MM.1S (cell line): ENCODE results near the gene BARHL1.

Source experiments
- DNase-seq: peaks from one replicate; pipeline ENCODE4 v3.0.0-alpha.2; 2015
- H2AFZ ChIP-seq: fragments of 300-600 bp; sonication (generic); 2 replicates; pipeline ENCODE4 v1.6.0; 2016; ENCODE audit warnings: antibody characterized with exemption, low read length
- H3F3A ChIP-seq: fragments of 300-600 bp; sonication (generic); 2 replicates; pipeline ENCODE4 v1.6.1; 2016; ENCODE audit warnings: mild to moderate bottlenecking, antibody characterized with exemption, low read length, moderate library complexity, mixed read lengths; ENCODE audit not compliant: insufficient read depth
- H3K27ac ChIP-seq: fragments of 300-600 bp; sonication (generic); 2 replicates; pipeline ENCODE4 v1.5.1; 2016; ENCODE audit warnings: mild to moderate bottlenecking, low read length
- H3K27me3 ChIP-seq: fragments of 300-600 bp; sonication (generic); replicated peaks from 2 replicates; pipeline ENCODE4 v1.6.0; 2016; ENCODE audit warnings: low read length; ENCODE audit not compliant: insufficient read depth
- H3K36me3 ChIP-seq: fragments of 300-600 bp; sonication (generic); replicated peaks from 2 replicates; pipeline ENCODE4 v1.6.1; 2016; ENCODE audit warnings: mild to moderate bottlenecking, low read length, mixed read lengths; ENCODE audit not compliant: insufficient read depth
- H3K4me1 ChIP-seq: fragments of 300-600 bp; sonication (generic); 2 replicates; pipeline ENCODE4 v1.6.1; 2016; ENCODE audit warnings: low read length, mixed read lengths
- H3K4me2 ChIP-seq: fragments of 300-600 bp; sonication (generic); 2 replicates; pipeline ENCODE4 v1.6.0; 2016; ENCODE audit warnings: low read depth, low read length
- H3K4me3 ChIP-seq: fragments of 300-600 bp; sonication (generic); 2 replicates; pipeline ENCODE4 v1.5.1; 2016; ENCODE audit warnings: low read length, mixed read lengths
- H3K79me2 ChIP-seq: fragments of 300-600 bp; sonication (generic); 2 replicates; pipeline ENCODE4 v1.6.1; 2016; ENCODE audit warnings: mixed run types, low read length, mixed read lengths
- H3K9ac ChIP-seq: fragments of 300-600 bp; sonication (generic); 2 replicates; pipeline ENCODE4 v1.6.1; 2016; ENCODE audit warnings: low read length, mixed read lengths
- H3K9me2 ChIP-seq: fragments of 300-600 bp; sonication (generic); replicated peaks from 2 replicates; pipeline ENCODE4 v1.6.1; 2016; ENCODE audit warnings: mild to moderate bottlenecking, low read length, mixed read lengths; ENCODE audit not compliant: insufficient read depth
- H3K9me3 ChIP-seq: fragments of 300-600 bp; sonication (generic); replicated peaks from 2 replicates; pipeline ENCODE4 v1.6.1; 2016; ENCODE audit warnings: mild to moderate bottlenecking, low read length, mixed read lengths; ENCODE audit not compliant: insufficient read depth
- H4K20me1 ChIP-seq: fragments of 300-600 bp; sonication (generic); 2 replicates; pipeline ENCODE4 v1.6.1; 2016; ENCODE audit warnings: mild to moderate bottlenecking, low read length, moderate library complexity, mixed read lengths; ENCODE audit not compliant: insufficient read depth
- EZH2 ChIP-seq: fragments of 300-600 bp; sonication (generic); optimal IDR thresholded peaks from 2 replicates; pipeline ENCODE3; 2017; ENCODE audit warnings: low read depth, mild to moderate bottlenecking, antibody characterized with exemption, low read length, mixed read lengths
- EZH2phosphoT487 ChIP-seq: fragments of 300-600 bp; sonication (generic); IDR thresholded peaks from 2 replicates; pipeline ENCODE4 v1.6.1; 2018; ENCODE audit warnings: antibody characterized with exemption, low read length
- TF ChIP-seq, protein P1 (sequence below): fragments of 300-600 bp; sonication (generic); IDR thresholded peaks from 2 replicates; pipeline ENCODE4 v1.5.1; 2016; ENCODE audit warnings: antibody characterized with exemption, low read length, mixed read lengths

BARHL1 gene

DNA sequence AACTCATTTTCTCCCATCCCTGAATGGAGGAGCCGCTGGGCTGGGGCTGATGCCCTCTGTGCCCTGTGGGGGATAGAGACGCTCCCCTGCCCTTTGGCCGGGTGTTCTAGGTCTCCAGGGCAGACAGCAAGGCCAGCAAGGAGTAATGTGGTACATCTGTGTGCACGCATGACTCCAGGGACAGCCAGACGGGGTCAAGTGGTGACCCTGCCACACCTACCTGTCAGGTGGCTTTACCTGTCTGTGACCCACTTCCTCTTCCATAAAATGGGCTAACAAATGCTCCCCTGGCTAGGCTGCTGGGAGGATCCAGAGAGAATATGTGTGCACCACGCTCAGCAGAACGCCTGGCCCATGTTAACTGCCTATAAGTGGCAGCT lies 35.4 kb upstream of the BARHL1 start:
- Histone ChIP-seq H3K27me3 (peaks cover 87% of the 10 kb centered on the region), H3F3A (no peaks in the 10 kb centered on the region), H2AFZ (no peak overlapping the region), H4K20me1 (no peaks in the 10 kb centered on the region), H3K36me3 (no peaks in the 10 kb centered on the region), H3K9me2 (no peaks in the 10 kb centered on the region), H3K4me3 (no peak overlapping the region), H3K4me1 (no peaks in the 10 kb centered on the region), H3K9me3 (no peaks in the 10 kb centered on the region), H3K9ac (no peak overlapping the region), H3K27ac (no peak overlapping the region), H3K4me2 (no peak overlapping the region), H3K79me2 (no peaks in the 10 kb centered on the region)
- no peak for DNase-seq
- TF ChIP-seq EZH2 (no peak), EZH2phosphoT487 (no peak)
- TF ChIP-seq, protein P1, sequence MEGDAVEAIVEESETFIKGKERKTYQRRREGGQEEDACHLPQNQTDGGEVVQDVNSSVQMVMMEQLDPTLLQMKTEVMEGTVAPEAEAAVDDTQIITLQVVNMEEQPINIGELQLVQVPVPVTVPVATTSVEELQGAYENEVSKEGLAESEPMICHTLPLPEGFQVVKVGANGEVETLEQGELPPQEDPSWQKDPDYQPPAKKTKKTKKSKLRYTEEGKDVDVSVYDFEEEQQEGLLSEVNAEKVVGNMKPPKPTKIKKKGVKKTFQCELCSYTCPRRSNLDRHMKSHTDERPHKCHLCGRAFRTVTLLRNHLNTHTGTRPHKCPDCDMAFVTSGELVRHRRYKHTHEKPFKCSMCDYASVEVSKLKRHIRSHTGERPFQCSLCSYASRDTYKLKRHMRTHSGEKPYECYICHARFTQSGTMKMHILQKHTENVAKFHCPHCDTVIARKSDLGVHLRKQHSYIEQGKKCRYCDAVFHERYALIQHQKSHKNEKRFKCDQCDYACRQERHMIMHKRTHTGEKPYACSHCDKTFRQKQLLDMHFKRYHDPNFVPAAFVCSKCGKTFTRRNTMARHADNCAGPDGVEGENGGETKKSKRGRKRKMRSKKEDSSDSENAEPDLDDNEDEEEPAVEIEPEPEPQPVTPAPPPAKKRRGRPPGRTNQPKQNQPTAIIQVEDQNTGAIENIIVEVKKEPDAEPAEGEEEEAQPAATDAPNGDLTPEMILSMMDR, result no peak

GRCh38 chr9:132547436-132547835 lies 35.0 kb upstream of the BARHL1 start:
- H3K27ac ChIP-seq, result no peak overlapping the region
- DNase-seq, result no peak
- no peaks in the 10 kb centered on the region for H3K79me2 ChIP-seq
- H3K4me2 ChIP-seq, result no peak overlapping the region
- H3K27me3 ChIP-seq, result peaks cover 85% of the 10 kb centered on the region
- no peaks in the 10 kb centered on the region for H3F3A ChIP-seq
- H2AFZ ChIP-seq, result no peak overlapping the region
- H3K9me2 ChIP-seq, result no peaks in the 10 kb centered on the region
- no peak overlapping the region for H3K4me3 ChIP-seq
- no peak for TF ChIP-seq EZH2phosphoT487
- TF ChIP-seq EZH2, result no peak
- TF ChIP-seq, protein P1, result no peak
- H3K4me1 ChIP-seq, result no peaks in the 10 kb centered on the region
- no peaks in the 10 kb centered on the region for H3K9me3 ChIP-seq
- no peak overlapping the region for H3K9ac ChIP-seq
- no peaks in the 10 kb centered on the region for H4K20me1 ChIP-seq
- H3K36me3 ChIP-seq, result no peaks in the 10 kb centered on the region

DNA sequence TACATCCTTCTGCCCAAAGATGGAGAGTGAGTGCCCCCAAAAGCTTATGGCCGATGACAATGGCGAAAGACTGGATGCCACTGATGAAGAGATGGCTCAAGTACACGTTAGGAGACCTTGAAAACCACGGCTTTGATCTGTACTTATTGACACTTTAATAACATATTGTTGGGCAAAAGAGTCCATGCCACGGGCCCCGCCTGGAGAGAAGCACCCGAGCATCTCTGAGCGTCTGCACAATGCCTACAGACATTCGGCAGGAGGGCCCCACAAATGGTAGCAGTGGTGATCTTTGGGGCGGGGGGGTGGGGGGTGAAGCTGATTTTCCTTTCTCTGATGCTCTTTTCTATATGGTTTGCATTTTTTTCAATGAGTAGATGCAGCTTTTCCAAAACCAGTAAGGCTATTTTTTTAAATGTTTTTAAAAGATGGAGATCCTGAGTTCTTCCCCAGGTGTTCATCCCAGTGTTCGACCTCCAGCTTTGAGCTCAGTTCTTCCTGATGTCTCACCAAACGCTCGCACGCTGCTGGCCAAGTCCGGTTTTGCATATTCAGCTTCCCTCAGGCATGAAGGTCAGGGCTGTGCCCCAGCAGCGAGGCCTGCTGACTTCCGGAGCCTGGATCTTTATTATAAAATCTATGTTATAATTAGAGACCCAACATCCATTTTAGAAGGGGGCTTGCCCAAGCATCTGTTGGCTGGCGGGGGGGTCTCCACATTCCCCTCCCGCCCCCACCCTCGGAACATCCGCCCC lies 34.3 kb upstream of the BARHL1 start:
- Histone ChIP-seq H3K36me3 (no peaks in the 10 kb centered on the region), H3K4me2 (no peak overlapping the region), H3K4me1 (no peaks in the 10 kb centered on the region), H3K4me3 (no peak overlapping the region), H3F3A (no peaks in the 10 kb centered on the region), H3K9me2 (no peaks in the 10 kb centered on the region), H3K9ac (no peak overlapping the region), H3K9me3 (no peaks in the 10 kb centered on the region), H3K79me2 (no peaks in the 10 kb centered on the region), H2AFZ (no peak overlapping the region), H3K27me3 (peaks cover 85% of the 10 kb centered on the region), H4K20me1 (no peaks in the 10 kb centered on the region), H3K27ac (no peak overlapping the region)
- TF ChIP-seq, protein P1, result no peak
- TF ChIP-seq EZH2phosphoT487, result no peak
- TF ChIP-seq EZH2, result no peak
- DNase-seq, result no peak
